Measurements from ENCODE around the gene AMBRA1. TPM values are rescaled to one million over a fixed set of nuclear protein-coding genes. Genes with fewer than 3 reads are reported as not detected.

Gene AMBRA1
- total RNA-seq, 1 donor from 2014 or later: 38.5 TPM

- intact Hi-C loops (cut with micrococcal nuclease): no loop called here
Observed at GRCh38 chr11:46480166-46480726, 113.6 kb downstream of the AMBRA1 start.

- intact Hi-C loops (cut with micrococcal nuclease): no loop called here
Observed at GRCh38 chr11:46479601-46480000, 114.2 kb downstream of the AMBRA1 start.

GRCh38 chr11:46478196-46478595 lies 115.6 kb downstream of the AMBRA1 start:
- intact Hi-C loops (cut with micrococcal nuclease): no loop called here

GRCh38 chr11:46477136-46477535 lies 116.7 kb downstream of the AMBRA1 start:
- intact Hi-C loops (cut with micrococcal nuclease): no loop called here

- intact Hi-C loops (cut with micrococcal nuclease): no loop called here
Observed at GRCh38 chr11:46475926-46476545, 117.8 kb downstream of the AMBRA1 start.

GRCh38 chr11:46475051-46475925 lies 118.5 kb downstream of the AMBRA1 start:
- intact Hi-C loops (cut with micrococcal nuclease): no loop called here

- intact Hi-C loops (cut with micrococcal nuclease): no loop called here
Observed at GRCh38 chr11:46472662-46472994, 121.2 kb downstream of the AMBRA1 start.

- intact Hi-C loops (cut with micrococcal nuclease): no loop called here
Observed at GRCh38 chr11:46471943-46472661, 121.7 kb downstream of the AMBRA1 start.

GRCh38 chr11:46469926-46470325 lies 123.9 kb downstream of the AMBRA1 start:
- intact Hi-C loops (cut with micrococcal nuclease): no loop called here

GRCh38 chr11:46465683-46466082 lies 128.1 kb downstream of the AMBRA1 start:
- intact Hi-C loops (cut with micrococcal nuclease): no loop called here

- intact Hi-C loops (cut with micrococcal nuclease): no loop called here
Observed at GRCh38 chr11:46463701-46464421, 130.0 kb downstream of the AMBRA1 start.

GRCh38 chr11:46461461-46461927 lies 132.3 kb downstream of the AMBRA1 start:
- intact Hi-C loops (cut with micrococcal nuclease): no loop called here

GRCh38 chr11:46458491-46458890 lies 135.3 kb downstream of the AMBRA1 start:
- intact Hi-C loops (cut with micrococcal nuclease): no loop called here

GRCh38 chr11:46457659-46458424 lies 136.0 kb downstream of the AMBRA1 start:
- intact Hi-C loops (cut with micrococcal nuclease): no loop called here

GRCh38 chr11:46457021-46457420 lies 136.8 kb downstream of the AMBRA1 start:
- intact Hi-C loops (cut with micrococcal nuclease): no loop called here

- intact Hi-C loops (cut with micrococcal nuclease): no loop called here
Observed at GRCh38 chr11:46456269-46457001, 137.4 kb downstream of the AMBRA1 start.

- intact Hi-C loops (cut with micrococcal nuclease): no loop called here
Observed at GRCh38 chr11:46455834-46456233, 138.0 kb downstream of the AMBRA1 start.

GRCh38 chr11:46452918-46453517 lies 140.8 kb downstream of the AMBRA1 start:
- intact Hi-C loops (cut with micrococcal nuclease): no loop called here

GRCh38 chr11:46451759-46452158 lies 142.1 kb downstream of the AMBRA1 start:
- intact Hi-C loops (cut with micrococcal nuclease): no loop called here

Data from T-helper 2 cell treated with Interferon-gamma antibody and Interleukin-4, amounts not matched to agents 100 ng/mL and 5 ng/mL, for 36 hours (primary cell).